DMS79 (cell line): ENCODE measurements around the gene UGT1A7.

Source experiments
- DNase-seq: peaks from one replicate; lab custom pipeline; 2025; lab: John Stamatoyannopoulos, UW

Gene UGT1A7

DNA sequence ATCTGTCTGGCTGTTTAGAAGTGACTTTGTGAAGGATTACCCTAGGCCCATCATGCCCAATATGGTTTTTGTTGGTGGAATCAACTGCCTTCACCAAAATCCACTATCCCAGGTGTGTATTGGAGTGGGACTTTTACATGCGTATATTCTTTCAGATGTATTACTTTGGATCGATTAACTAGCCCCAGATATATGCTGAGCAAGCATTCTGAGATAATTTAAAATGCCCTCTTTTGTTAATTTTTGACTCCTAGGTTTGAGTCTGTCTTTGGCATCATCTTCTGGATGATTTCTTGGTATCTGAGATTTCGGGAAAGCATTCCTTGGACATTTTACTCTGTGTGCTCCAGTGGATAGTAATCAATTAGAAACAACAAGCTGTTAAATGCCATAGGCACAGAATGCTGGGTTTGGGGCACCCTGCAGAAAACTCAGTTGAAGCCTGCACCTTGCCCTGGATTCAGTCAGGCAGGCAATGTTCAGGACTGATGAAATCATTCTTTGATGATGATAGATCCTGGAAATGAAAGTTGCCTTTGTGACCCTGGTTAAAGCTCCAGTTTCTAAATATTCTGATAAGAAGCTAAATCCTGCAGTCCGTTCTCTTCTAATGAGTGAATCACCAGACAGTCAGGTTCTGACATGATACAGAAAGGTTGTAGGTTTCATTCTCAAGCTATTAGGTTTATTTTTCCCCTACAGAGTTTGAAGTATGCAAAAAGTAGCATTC lies 79.5 kb downstream of the UGT1A7 start:
- no peak for DNase-seq

- DNase-seq, result no peak
These were observed 82.6 kb downstream of the UGT1A7 start for GRCh38 chr2:233764264-233764663.

DNA sequence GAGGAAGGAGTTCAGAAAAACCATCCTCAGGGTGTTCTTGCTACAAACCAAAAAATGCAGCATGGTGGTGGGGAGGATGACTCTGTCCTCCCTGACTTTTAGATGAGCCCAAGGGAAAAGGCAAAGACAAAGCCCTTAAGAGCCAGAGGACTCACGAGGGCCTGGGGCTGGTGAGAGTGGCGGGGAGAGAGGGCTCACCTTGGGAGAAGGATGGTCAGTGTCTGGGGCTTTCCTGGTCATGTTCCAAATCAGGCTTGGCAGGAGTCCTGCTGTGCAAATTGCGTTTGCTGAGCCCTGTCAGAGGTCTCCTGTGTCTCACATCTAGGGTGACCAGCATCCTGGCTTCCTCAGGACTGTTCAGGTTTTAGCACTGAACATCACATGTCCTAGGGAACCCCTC lies 83.1 kb downstream of the UGT1A7 start:
- no peak for DNase-seq

GRCh38 chr2:233766416-233766815 lies 84.7 kb downstream of the UGT1A7 start:
- DNase-seq, result no peak

- DNase-seq, result no peak
These were observed 86.4 kb downstream of the UGT1A7 start for GRCh38 chr2:233768076-233768475.

- no peak for DNase-seq
These were observed 87.6 kb downstream of the UGT1A7 start for GRCh38 chr2:233769260-233769659.

DNA sequence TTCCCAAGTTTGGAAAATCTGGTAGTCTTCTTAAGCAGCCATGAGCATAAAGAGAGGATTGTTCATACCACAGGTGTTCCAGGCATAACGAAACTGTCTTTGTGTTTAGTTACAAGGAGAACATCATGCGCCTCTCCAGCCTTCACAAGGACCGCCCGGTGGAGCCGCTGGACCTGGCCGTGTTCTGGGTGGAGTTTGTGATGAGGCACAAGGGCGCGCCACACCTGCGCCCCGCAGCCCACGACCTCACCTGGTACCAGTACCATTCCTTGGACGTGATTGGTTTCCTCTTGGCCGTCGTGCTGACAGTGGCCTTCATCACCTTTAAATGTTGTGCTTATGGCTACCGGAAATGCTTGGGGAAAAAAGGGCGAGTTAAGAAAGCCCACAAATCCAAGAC lies 90.5 kb downstream of the UGT1A7 start:
- DNase-seq, result no peak

GRCh38 chr2:233772583-233772982 lies 90.9 kb downstream of the UGT1A7 start:
- no peak for DNase-seq

DNA sequence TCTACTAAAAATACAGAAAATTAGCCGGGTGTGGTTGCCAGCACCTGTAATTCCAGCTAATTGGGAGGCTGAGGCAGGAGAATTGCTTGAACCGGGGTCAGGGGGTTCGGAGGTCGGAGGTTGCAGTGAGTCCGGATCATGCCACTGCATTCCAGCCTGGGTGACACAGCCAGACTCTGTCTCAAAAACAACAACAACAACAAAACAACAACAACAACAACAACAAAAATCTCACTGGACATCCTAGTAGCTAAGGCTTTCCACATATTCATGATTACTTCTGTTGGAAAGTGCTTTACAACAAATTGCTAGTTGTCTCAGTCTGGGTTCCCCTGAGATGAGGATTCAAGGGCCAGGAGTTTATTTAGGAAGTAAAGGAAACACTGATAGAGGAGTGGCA lies 92.2 kb downstream of the UGT1A7 start:
- DNase-seq, result no peak

DNA sequence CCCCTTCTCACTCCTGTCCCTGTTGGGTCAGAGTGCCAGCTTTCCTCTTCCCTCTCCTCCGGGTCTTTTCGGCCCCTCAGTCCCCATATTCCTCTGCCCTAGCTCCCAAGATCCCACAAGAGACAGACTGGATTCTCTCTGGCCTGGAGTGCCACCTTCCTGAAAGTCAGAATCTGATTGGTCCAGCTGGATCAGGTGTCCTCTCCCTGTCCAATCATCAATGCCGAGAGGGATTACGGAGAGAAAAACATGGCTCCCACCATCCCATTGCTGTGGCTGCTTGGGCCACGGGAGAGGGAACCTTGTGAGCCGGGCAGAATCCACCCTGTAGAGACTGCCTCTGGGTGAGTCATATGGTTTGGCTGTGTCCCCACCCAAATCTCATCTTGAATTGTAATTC lies 93.7 kb downstream of the UGT1A7 start:
- no peak for DNase-seq

- DNase-seq, result no peak
These were observed 96.3 kb downstream of the UGT1A7 start, which contains the start of gene MROH2A for GRCh38 chr2:233778030-233778429. Gene MROH2A (plus strand): TSS chr2:233778330. CDS start chr2:233779359, 1,029 bp downstream.

- DNase-seq, result no peak
These were observed 98.0 kb downstream of the UGT1A7 start for GRCh38 chr2:233779722-233780121.

GRCh38 chr2:233780771-233781170 lies 99.1 kb downstream of the UGT1A7 start:
- no peak for DNase-seq

GRCh38 chr2:233789554-233789953 lies 107.9 kb downstream of the UGT1A7 start:
- DNase-seq, result no peak

DNA sequence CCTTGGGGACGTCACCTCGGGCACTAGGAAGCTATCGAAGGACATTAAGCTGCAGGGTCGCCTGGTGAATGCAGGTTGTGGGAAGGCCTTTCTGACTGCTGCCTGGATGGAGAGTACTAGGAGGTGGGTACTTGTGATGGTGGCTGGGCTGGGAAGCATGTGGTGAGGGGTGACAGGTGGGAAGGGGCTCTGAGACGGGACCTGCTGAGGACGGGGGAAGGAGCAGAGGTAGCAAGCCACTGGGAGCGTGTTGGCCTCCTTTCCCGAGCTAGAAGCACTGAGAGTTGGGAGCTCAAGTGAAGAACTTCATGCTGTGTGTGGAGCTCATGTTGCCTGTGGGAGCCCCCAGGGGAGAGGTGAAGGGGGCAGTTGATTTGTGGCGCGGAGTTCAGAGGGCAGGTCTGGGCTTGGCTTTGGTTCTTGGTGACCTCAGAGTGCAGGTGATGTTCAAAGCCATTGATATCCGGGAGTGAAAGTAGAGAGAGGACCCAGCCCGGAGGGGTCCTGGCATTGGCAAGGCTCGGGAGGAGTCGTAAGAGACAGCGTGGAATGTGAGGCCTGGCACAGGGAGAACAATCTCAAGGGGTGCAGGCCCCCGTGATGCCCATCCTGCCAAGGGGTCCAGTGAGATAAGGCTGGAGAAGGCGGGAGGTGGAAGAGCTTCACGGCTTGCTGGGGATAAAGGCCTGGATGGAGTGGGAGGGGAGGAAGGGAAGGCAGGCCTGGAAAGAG lies 109.6 kb downstream of the UGT1A7 start:
- DNase-seq, result no peak

DNA sequence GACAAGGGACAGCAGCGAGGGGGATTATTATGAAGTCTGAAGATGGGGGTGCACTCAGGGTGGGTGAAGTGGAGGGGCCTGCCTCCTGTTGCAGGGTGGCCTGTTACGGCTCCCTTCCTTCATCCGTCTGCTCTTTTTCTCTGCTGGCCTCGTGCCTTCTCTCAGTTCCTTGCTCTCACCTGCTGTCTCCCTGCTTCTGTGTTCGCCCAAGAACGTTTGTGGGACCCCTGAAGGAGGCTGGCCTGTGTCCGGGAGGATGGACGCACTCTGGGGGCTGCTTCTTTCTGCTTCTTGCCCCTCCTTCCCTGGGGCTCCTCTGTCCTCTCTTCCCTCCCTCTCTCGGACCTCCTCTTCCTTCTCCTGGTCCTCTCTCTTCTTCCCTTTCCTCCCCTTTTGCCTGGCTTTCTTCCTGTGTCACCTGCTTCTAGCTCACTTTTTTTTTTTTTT lies 110.2 kb downstream of the UGT1A7 start:
- DNase-seq, result no peak

GRCh38 chr2:233792720-233793119 lies 111.0 kb downstream of the UGT1A7 start:
- no peak for DNase-seq

- peak; percentile 81 for DNase-seq
These were observed 111.9 kb downstream of the UGT1A7 start for GRCh38 chr2:233793465-233794127.

DNA sequence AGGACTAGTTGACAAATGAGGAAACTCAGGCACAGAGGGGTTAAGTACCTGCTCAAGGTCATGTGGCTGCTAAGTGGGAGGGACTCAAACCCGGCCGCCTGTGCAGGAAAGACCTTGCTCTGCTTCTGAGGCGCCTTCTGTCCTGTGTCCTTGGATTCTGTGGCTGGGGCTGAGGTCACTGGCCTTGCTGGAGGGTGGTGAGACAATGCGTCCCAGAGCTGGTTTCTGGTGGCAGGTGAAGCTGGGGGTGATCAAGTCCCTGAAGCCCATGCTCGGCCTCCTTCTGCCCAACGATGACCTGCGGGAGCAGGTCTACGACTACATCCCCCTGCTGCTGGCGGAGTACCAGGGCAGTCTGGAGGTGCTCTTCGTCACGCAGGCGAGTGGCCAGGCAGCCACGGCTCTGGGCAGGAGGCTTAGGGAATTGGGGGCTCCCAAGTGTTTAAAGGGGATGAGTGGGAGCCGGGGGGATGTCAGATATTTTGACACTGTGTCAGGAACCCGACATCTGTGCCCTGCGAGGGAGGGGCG lies 112.5 kb downstream of the UGT1A7 start:
- DNase-seq, result no peak

GRCh38 chr2:233795735-233796171 lies 114.1 kb downstream of the UGT1A7 start:
- DNase-seq, result no peak

- no peak for DNase-seq
These were observed 114.6 kb downstream of the UGT1A7 start for GRCh38 chr2:233796254-233796653.

DNA sequence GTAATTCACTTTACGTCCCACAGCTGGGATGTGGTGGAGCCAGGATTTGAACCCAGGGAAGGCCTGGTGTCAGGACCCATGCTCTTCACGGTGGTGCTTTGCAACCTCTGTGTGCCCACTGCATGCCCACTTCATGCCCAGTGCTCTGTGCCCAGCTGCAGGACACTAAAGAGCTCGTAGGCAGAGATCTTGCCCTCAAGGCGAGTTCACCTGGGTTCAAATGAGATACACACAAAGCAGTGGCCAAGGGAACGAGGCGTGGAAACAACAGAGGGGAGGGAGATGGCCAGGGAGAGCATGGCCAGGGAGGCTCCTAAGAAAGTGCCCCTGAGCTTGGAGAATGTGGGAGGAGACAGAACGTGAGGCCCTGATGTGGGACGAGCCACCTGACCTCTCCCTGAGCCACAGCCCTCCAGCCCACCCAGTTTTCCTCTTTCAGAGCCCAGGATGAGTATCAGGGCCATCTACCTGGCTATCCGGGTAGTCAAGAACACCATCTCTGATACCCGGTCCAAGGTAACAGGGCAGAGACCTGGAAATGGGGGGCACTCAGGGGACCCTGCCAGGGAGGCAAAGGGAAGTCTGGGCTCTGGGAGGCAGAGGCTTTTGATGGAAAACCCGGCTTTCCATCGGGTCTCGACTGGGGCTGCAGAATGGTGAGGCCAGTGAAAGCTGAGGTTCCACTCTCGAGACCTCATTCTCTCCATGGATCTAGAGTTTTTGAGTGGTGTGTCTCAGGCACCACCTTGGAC lies 116.8 kb downstream of the UGT1A7 start:
- DNase-seq, result no peak
